H1 (cell line): ENCODE results near the gene ACKR3. TPM values are rescaled to one million over a fixed set of nuclear protein-coding genes. Genes with fewer than 3 reads are reported as not detected.

ENCODE experiments used
- CTCF ChIA-PET: fragments of 300-600 bp; sonication (Branson Sonifier 250); formaldehyde crosslinking; loops from one replicate; lab custom pipeline; 2021; ENCODE audit not compliant: partially characterized antibody; lab: Charles Lee
- POLR2A ChIA-PET: fragments of 300-600 bp; sonication (Branson Sonifier 250); formaldehyde crosslinking; loops from one replicate; lab custom pipeline; 2021; ENCODE audit warnings: inconsistent platforms; ENCODE audit not compliant: partially characterized antibody; lab: Charles Lee
- DNase-seq, 2 experiments: peaks; one replicate each; pipeline versions ENCODE4 v3.0.0 to v3.0.0-alpha.2; 2010 to 2022; ENCODE audit warnings: low spot score in 2 of 2, low read depth in 1 of 2, mixed read lengths in 1 of 2
- FAIRE-seq: peaks from 2 replicates; lab custom pipeline; 2011; peaks lifted over from hg19 to GRCh38; lab: Jason Lieb, UNC
- H2AFZ ChIP-seq: 2 replicates; pipeline ENCODE4 v1.8.1; 2012; ENCODE audit warnings: low read length, inconsistent platforms
- H2AK5ac ChIP-seq: 2 replicates; pipeline ENCODE4 v1.6.1; 2013; ENCODE audit warnings: low read depth, low read length
- H2BK120ac ChIP-seq: replicated peaks from 2 replicates; pipeline ENCODE3; 2013; ENCODE audit warnings: low read depth, low read length, inconsistent platforms
- H2BK12ac ChIP-seq: 2 replicates; pipeline ENCODE4 v1.6.1; 2013; ENCODE audit warnings: low read depth, low read length
- H2BK15ac ChIP-seq: 2 replicates; pipeline ENCODE4 v1.6.1; 2013; ENCODE audit warnings: low read length
- H2BK20ac ChIP-seq: 2 replicates; pipeline ENCODE4 v1.6.1; 2013; ENCODE audit warnings: low read length
- H2BK5ac ChIP-seq: 2 replicates; pipeline ENCODE4 v1.6.1; 2013; ENCODE audit warnings: low read depth, low read length
- H3K14ac ChIP-seq: 2 replicates; pipeline ENCODE4 v1.6.1; 2013; ENCODE audit warnings: inconsistent platforms; ENCODE audit not compliant: insufficient read length
- H3K18ac ChIP-seq: 2 replicates; pipeline ENCODE4 v1.6.1; 2013; ENCODE audit warnings: low read length; ENCODE audit errors: extremely low read depth
- H3K23ac ChIP-seq: 2 replicates; pipeline ENCODE4 v1.6.1; 2013; ENCODE audit warnings: inconsistent platforms; ENCODE audit not compliant: insufficient read length
- H3K23me2 ChIP-seq: 2 replicates; pipeline ENCODE4 v1.6.1; 2013; ENCODE audit warnings: low read depth, low read length
- H3K27ac ChIP-seq: 2 replicates; pipeline ENCODE4 v1.6.1; 2011; ENCODE audit warnings: low read depth, low read length, inconsistent platforms
- H3K27me3 ChIP-seq, 4 experiments: replicated peaks in 1 of 4; 1 replicate in 1 of 4; 2 replicates in 3 of 4; pipeline versions ENCODE4 v1.6.1 to v1.8.1; 2011 to 2013; ENCODE audit warnings: low read length in 3 of 4, mild to moderate bottlenecking in 3 of 4, inconsistent platforms in 2 of 4, mixed read lengths in 2 of 4, moderate library complexity in 1 of 4; ENCODE audit not compliant: control insufficient read depth in 3 of 4, insufficient read depth in 3 of 4; ENCODE audit errors: extremely low read depth in 1 of 4
- H3K36me3 ChIP-seq, 4 experiments: 2 replicates each; pipeline versions ENCODE4 v1.6.1 to v1.8.1; 2011 to 2013; ENCODE audit warnings: mild to moderate bottlenecking in 4 of 4, low read length in 3 of 4, moderate library complexity in 2 of 4, control low read depth in 1 of 4, inconsistent platforms in 1 of 4; ENCODE audit not compliant: insufficient read depth in 4 of 4, control insufficient read depth in 2 of 4
- H3K4ac ChIP-seq: replicated peaks from 2 replicates; pipeline ENCODE3; 2013; ENCODE audit warnings: low read length, low read depth, mixed read lengths, inconsistent platforms; ENCODE audit not compliant: insufficient read length
- H3K4me1 ChIP-seq, 4 experiments: replicated peaks in 1 of 4; 1 replicate in 1 of 4; 2 replicates in 3 of 4; pipeline versions ENCODE4 v1.6.1 to v1.8.1; 2011 to 2013; ENCODE audit warnings: low read length in 3 of 4, inconsistent platforms in 2 of 4, mixed read lengths in 1 of 4; ENCODE audit not compliant: insufficient read depth in 4 of 4, control insufficient read depth in 3 of 4
- H3K4me2 ChIP-seq, 2 experiments: 2 replicates each; pipeline versions ENCODE4 v1.6.1 to v1.8.1; 2011 to 2013; ENCODE audit warnings: low read depth in 2 of 2, low read length in 2 of 2, control low read depth in 1 of 2, inconsistent platforms in 1 of 2, mild to moderate bottlenecking in 1 of 2; ENCODE audit not compliant: insufficient read depth in 1 of 2
- H3K4me3 ChIP-seq, 4 experiments: fragments of 200-600, 300-600 bp in 1 of 4; sonication (generic), shearing (Covaris generic), sonication (Bioruptor Twin) in 1 of 4; 2 replicates each; pipeline versions ENCODE4 v1.5.1 to v1.8.1; 2011 to 2016; ENCODE audit warnings: low read length in 4 of 4, low read depth in 3 of 4, control low read depth in 2 of 4, inconsistent platforms in 2 of 4, mild to moderate bottlenecking in 2 of 4, mixed read lengths in 1 of 4, moderate library complexity in 1 of 4; ENCODE audit not compliant: insufficient read depth in 2 of 4; ENCODE audit errors: extremely low read depth in 1 of 4
- H3K56ac ChIP-seq: replicated peaks from 2 replicates; pipeline ENCODE3; 2013; ENCODE audit warnings: low read depth, mild to moderate bottlenecking, mixed read lengths, low read length, inconsistent platforms; ENCODE audit not compliant: insufficient read length
- H3K79me1 ChIP-seq: 2 replicates; pipeline ENCODE4 v1.6.1; 2013; ENCODE audit warnings: low read depth, low read length, control low read depth
- H3K79me2 ChIP-seq, 2 experiments: 2 replicates each; pipeline versions ENCODE4 v1.6.1 to v1.8.1; 2012 to 2013; ENCODE audit warnings: low read length in 2 of 2, mild to moderate bottlenecking in 2 of 2, inconsistent platforms in 1 of 2; ENCODE audit not compliant: insufficient read depth in 2 of 2, control insufficient read depth in 1 of 2
- H3K9ac ChIP-seq, 4 experiments: replicated peaks in 1 of 4; 1 replicate in 1 of 4; 2 replicates in 3 of 4; pipeline versions ENCODE4 v1.6.1 to v1.8.1; 2011 to 2013; ENCODE audit warnings: low read depth in 3 of 4, low read length in 3 of 4, control low read depth in 2 of 4, mild to moderate bottlenecking in 2 of 4, moderate library complexity in 2 of 4, inconsistent platforms in 1 of 4; ENCODE audit errors: extremely low read depth in 1 of 4
- H3K9me3 ChIP-seq, 2 experiments: 2 replicates each; pipeline versions ENCODE4 v1.6.1 to v1.8.1; 2012 to 2013; ENCODE audit warnings: mild to moderate bottlenecking in 2 of 2, moderate library complexity in 2 of 2, control low read depth in 1 of 2, inconsistent platforms in 1 of 2, low read depth in 1 of 2, low read length in 1 of 2, mixed read lengths in 1 of 2; ENCODE audit not compliant: insufficient read depth in 2 of 2
- H4K20me1 ChIP-seq, 2 experiments: replicated peaks in 1 of 2; 2 replicates each; pipeline versions ENCODE3 to v1.8.1; 2011 to 2013; ENCODE audit warnings: inconsistent platforms in 2 of 2, low read length in 2 of 2, mild to moderate bottlenecking in 1 of 2; ENCODE audit not compliant: insufficient read depth in 2 of 2, control insufficient read depth in 1 of 2
- H4K5ac ChIP-seq: 2 replicates; pipeline ENCODE4 v1.6.1; 2013; ENCODE audit warnings: low read length, low read depth, mixed read lengths, inconsistent platforms; ENCODE audit not compliant: insufficient read length
- H4K8ac ChIP-seq: 2 replicates; pipeline ENCODE4 v1.8.0; 2013; ENCODE audit warnings: mild to moderate bottlenecking, moderate library complexity, low read length, inconsistent platforms; ENCODE audit not compliant: insufficient read depth; ENCODE audit errors: extremely low read depth
- H4K91ac ChIP-seq: replicated peaks from 2 replicates; pipeline ENCODE3; 2013; ENCODE audit warnings: low read length, mixed read lengths, inconsistent platforms; ENCODE audit not compliant: insufficient read length
- JUN ChIP-seq: IDR thresholded peaks from 2 replicates; pipeline ENCODE4 v1.6.1; 2011; ENCODE audit warnings: low read depth, mild to moderate bottlenecking, improper control_type of control experiment, low read length
- MAX ChIP-seq: IDR thresholded peaks from 2 replicates; pipeline ENCODE4 v1.6.1; 2012; ENCODE audit warnings: inconsistent platforms
- RBBP5 ChIP-seq: IDR thresholded peaks from 2 replicates; pipeline ENCODE4 v1.7.1; 2012; ENCODE audit warnings: low read depth, mild to moderate bottlenecking, inconsistent platforms, low read length, moderate library complexity, borderline replicate concordance
- SIX5 ChIP-seq: IDR thresholded peaks from 2 replicates; pipeline ENCODE4 v1.6.1; 2011; ENCODE audit warnings: mild to moderate bottlenecking, low read depth, low read length
- SP2 ChIP-seq: IDR thresholded peaks from 2 replicates; pipeline ENCODE4 v1.6.1; 2012; ENCODE audit warnings: mild to moderate bottlenecking, low read length, inconsistent platforms
- TAF1 ChIP-seq: IDR thresholded peaks from 2 replicates; pipeline ENCODE4 v1.6.1; 2011; ENCODE audit warnings: mild to moderate bottlenecking, low read depth, low read length
- TCF12 ChIP-seq: IDR thresholded peaks from 2 replicates; pipeline ENCODE4 v1.6.1; 2011; ENCODE audit warnings: low read depth, mild to moderate bottlenecking, low read length
- WGBS, 2 experiments: shearing (Covaris generic) in 1 of 2; methylation state at CpG; one replicate each; pipeline versions ENCODE4 v1.1.6 to v1.1.7; 2013 to 2015; ENCODE audit warnings: low lambda C conversion rate in 2 of 2, mixed read lengths in 2 of 2, inconsistent platforms in 1 of 2, low coverage in 1 of 2, missing lambda C conversion rate in 1 of 2; ENCODE audit not compliant: insufficient replicate concordance in 2 of 2, insufficient coverage in 1 of 2, insufficient read length in 1 of 2; ENCODE audit errors: extremely low coverage in 1 of 2, missing lambda C conversion rate in 1 of 2; 5-methylcytosine and 5-hydroxymethylcytosine counted together
- polyA plus RNA-seq, 7 experiments: library from polyadenylated mRNA; depleted of rRNA in 3 of 7; stranded (reverse) in 5 of 7; unstranded in 2 of 7; fragments of >200 nt in 5 of 7; fragments of 200-250 nt in 2 of 7; gene quantifications; 1 replicate in 5 of 7; 2 replicates in 1 of 7; 4 replicates in 1 of 7; pipeline versions ENCODE4 v1.2.1 to v1.2.3, GENCODE V29; 2011 to 2013; ENCODE audit warnings: missing spikeins in 2 of 7, mixed read lengths in 2 of 7
- total RNA-seq: library from RNA; stranded (reverse); fragmentation: NEBNext Ultra II Directional; extraction: Animal tissue kit (Norgen Biotek cat#: 25700); gene quantifications from 2 replicates; pipeline ENCODE4 v1.2.1, GENCODE V29; 2021
- TF ChIP-seq, protein P1 (sequence below): IDR thresholded peaks from 2 replicates; pipeline ENCODE4 v1.6.1; 2012; ENCODE audit warnings: inconsistent platforms

Gene ACKR3
- total and polyA plus RNA-seq, 2 of the 8 experiments (the other 6 are each of a cell fraction or from before 2014, with no cell fraction given): 1.4 to 24.4 TPM

DNA sequence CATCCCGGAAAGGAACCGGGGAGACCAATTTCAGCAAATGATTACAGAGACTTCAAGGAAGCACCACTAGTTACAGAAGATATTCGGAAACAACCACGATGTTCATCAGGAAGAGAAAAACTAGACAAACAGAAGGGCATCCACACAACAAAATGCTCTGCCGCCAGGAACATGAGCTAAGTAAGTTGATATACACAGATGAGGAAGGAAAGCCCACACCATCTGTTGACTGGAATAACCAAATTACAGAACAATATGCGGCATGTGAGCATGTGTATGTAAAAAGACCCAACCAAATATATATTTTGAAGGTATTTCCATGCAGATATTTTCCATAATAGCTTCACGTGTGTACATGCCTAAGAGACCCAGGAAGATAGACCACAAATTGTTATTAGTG lies 47.0 kb downstream of the ACKR3 start:
- TF ChIP-seq RBBP5: no peak
- TF ChIP-seq SIX5: no peak
- TF ChIP-seq, protein P1, sequence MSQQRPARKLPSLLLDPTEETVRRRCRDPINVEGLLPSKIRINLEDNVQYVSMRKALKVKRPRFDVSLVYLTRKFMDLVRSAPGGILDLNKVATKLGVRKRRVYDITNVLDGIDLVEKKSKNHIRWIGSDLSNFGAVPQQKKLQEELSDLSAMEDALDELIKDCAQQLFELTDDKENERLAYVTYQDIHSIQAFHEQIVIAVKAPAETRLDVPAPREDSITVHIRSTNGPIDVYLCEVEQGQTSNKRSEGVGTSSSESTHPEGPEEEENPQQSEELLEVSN: no peak
- TF ChIP-seq SP2: no peak
- no peak for TF ChIP-seq JUN
- no peak for TF ChIP-seq TCF12
- no peak for TF ChIP-seq TAF1
- TF ChIP-seq MAX: no peak
- no peak overlapping the region for H3K4me3 ChIP-seq
- H3K27me3 ChIP-seq: peaks cover 0 to 3% (median 0%) of the 10 kb centered on the region in 4 experiments; a peak in 1 of 7 replicates
- H3K56ac ChIP-seq: no peak overlapping the region
- no peak overlapping the region for H2AK5ac ChIP-seq
- no peaks in the 10 kb centered on the region for H3K9me3 ChIP-seq
- H3K23me2 ChIP-seq: no peaks in the 10 kb centered on the region
- no peak overlapping the region for H3K23ac ChIP-seq
- H4K5ac ChIP-seq: no peak overlapping the region
- no peak overlapping the region for H3K4me2 ChIP-seq
- no peak overlapping the region for H3K14ac ChIP-seq
- H2BK5ac ChIP-seq: no peak overlapping the region
- no peak overlapping the region for H2BK20ac ChIP-seq
- H3K36me3 ChIP-seq: no peaks in the 10 kb centered on the region
- no peak overlapping the region for H2BK15ac ChIP-seq
- H3K4me1 ChIP-seq: peaks cover 0 to 3% (median 1%) of the 10 kb centered on the region in 4 experiments; a peak in 3 of 7 replicates
- no peak overlapping the region for H3K9ac ChIP-seq
- no peak overlapping the region for H2BK12ac ChIP-seq
- H3K27ac ChIP-seq: no peak overlapping the region
- H3K79me2 ChIP-seq: no peaks in the 10 kb centered on the region
- no peak overlapping the region for H4K91ac ChIP-seq
- CTCF ChIA-PET: interaction anchor here (0.9 to 6.0 kb wide), 4 partner anchors 9 to 40 kb away, joined by 3 to 35 read pairs (median 6); no protein-coding TSS in a partner anchor
- no peak for DNase-seq
- POLR2A ChIA-PET: interaction anchor here (1.4 kb wide), 1 partner anchor 16 kb away, joined by 3 read pairs; no protein-coding TSS in a partner anchor
- no peak overlapping the region for H2BK120ac ChIP-seq
- 93% methylated on average over 7 of the region's 7 CpGs; no CpG with 5 or more reads in 1 of the 2 experiments for WGBS, 2 experiments
- H4K8ac ChIP-seq: no peak overlapping the region
- H3K18ac ChIP-seq: no peak overlapping the region
- FAIRE-seq: no peak
- H3K4ac ChIP-seq: no peak overlapping the region
- no peak overlapping the region for H2AFZ ChIP-seq
- no peaks in the 10 kb centered on the region for H4K20me1 ChIP-seq
- H3K79me1 ChIP-seq: no peaks in the 10 kb centered on the region
